Measurements from ENCODE around the gene CFAP43. TPM values are rescaled to one million over a fixed set of nuclear protein-coding genes. Genes with fewer than 3 reads are reported as not detected.

Gene CFAP43
- total and polyA plus RNA-seq, 2 experiments from 2014 or later, result 0.24 to 0.44 TPM

- peaks cover 7% of the 10 kb centered on the region for H3K27me3 Mint-ChIP-seq (ENCODE audit: insufficient read depth, low read depth, poor library complexity)
- ATAC-seq (no peak), DNase-seq (ENCODE audit: low spot score) (no peak)
- no peak overlapping the region for H2AFZ ChIP-seq
- TF ChIP-seq EZH2 (IDR thresholded peaks at IDR 0.05; ENCODE audit: low read depth, unreplicated experiment), result no peak
- TF ChIP-seq POLR2AphosphoS5 (IDR thresholded peaks at IDR 0.05; ENCODE audit: low read depth), result no peak
- TF ChIP-seq CREB1 (CRISPR knock-in tag; IDR thresholded peaks at IDR 0.05; ENCODE audit: low read depth), result no peak
- no peak for TF ChIP-seq STAT1 (IDR thresholded peaks at IDR 0.05; ENCODE audit: unreplicated experiment)
- no peak for TF ChIP-seq REST (IDR thresholded peaks at IDR 0.05; ENCODE audit: unreplicated experiment)
- no peak for TF ChIP-seq ZNF462 (CRISPR knock-in tag; IDR thresholded peaks at IDR 0.05)
- no peak for TF ChIP-seq JUNB (IDR thresholded peaks at IDR 0.05; ENCODE audit: unreplicated experiment)
- no peak for TF ChIP-seq CTCF (conservative IDR thresholded peaks at IDR 0.05; ENCODE audit: low read depth in 2 of 2)
- TF ChIP-seq ZNF331 (CRISPR knock-in tag; IDR thresholded peaks at IDR 0.05; ENCODE audit: low read depth), result no peak
- TF ChIP-seq NANOG (IDR thresholded peaks at IDR 0.05; ENCODE audit: borderline replicate concordance), result no peak
- no peak overlapping the region for H3K27ac Mint-ChIP-seq
- H3K4me1 Mint-ChIP-seq, result peaks cover 22% of the 10 kb centered on the region
- H3K27ac ChIP-seq (ENCODE audit: low read depth), result no peak overlapping the region
- H4K20me1 ChIP-seq (replicated peaks; ENCODE audit: insufficient read depth), result peaks cover 17% of the 10 kb centered on the region
- H3K4me3 ChIP-seq, result no peak overlapping the region
- peaks cover 65% of the 10 kb centered on the region for H3K79me2 ChIP-seq (replicated peaks; ENCODE audit: insufficient read depth)
- peaks cover 31% of the 10 kb centered on the region for H3K36me3 Mint-ChIP-seq (ENCODE audit: low read depth)
- H3K4me1 ChIP-seq (ENCODE audit: insufficient read depth), result peaks cover 21% of the 10 kb centered on the region
- peaks cover 6% of the 10 kb centered on the region; the same call in 1 of the 2 replicates for H3F3A ChIP-seq (replicated peaks; ENCODE audit: low read depth)
- H3K36me3 ChIP-seq (ENCODE audit: insufficient read depth), result peaks cover 19% of the 10 kb centered on the region; the same call in 1 of the 2 replicates
- H3K4me2 ChIP-seq, result no peak overlapping the region
- no peaks in the 10 kb centered on the region for H3K27me3 ChIP-seq (ENCODE audit: insufficient read depth)
- no peaks in the 10 kb centered on the region for H3K9me2 ChIP-seq (ENCODE audit: insufficient read depth)
- H3K9me3 Mint-ChIP-seq, result no peaks in the 10 kb centered on the region
- no peak overlapping the region for H3K4me3 Mint-ChIP-seq
Measured at GRCh38 chr10:104258209-104258608, 26.0 kb upstream of the CFAP43 start.

Data from GM23338 (cell line).